HTR-8/SVneo (cell line): ENCODE data around the gene PCCA.
"Not testable (repeated sequence)": the region's sequence is repeated elsewhere in the genome, so short reads cannot be mapped to it uniquely, and the experiment has no call there.

Source experiments
- DNase-seq: peaks from one replicate; pipeline ENCODE4 v3.0.0; 2011; ENCODE audit warnings: low spot score, mixed read lengths; ENCODE audit not compliant: insufficient read length
- FAIRE-seq: peaks from 2 replicates; lab custom pipeline; 2011; peaks lifted over from hg19 to GRCh38; lab: Jason Lieb, UNC

The PCCA gene

GRCh38 chr13:100515410-100515800 lies 426.5 kb downstream of the PCCA start:
- no peak for FAIRE-seq
- no peak for DNase-seq

- no peak for DNase-seq
- FAIRE-seq = no peak
These were observed 428.2 kb downstream of the PCCA start for GRCh38 chr13:100517135-100517534.

- no peak for DNase-seq
- FAIRE-seq = no peak
These were observed 428.8 kb downstream of the PCCA start for GRCh38 chr13:100517728-100518127.

GRCh38 chr13:100518394-100519062 lies 429.6 kb downstream of the PCCA start:
- FAIRE-seq (no peak), DNase-seq (no peak)

GRCh38 chr13:100519626-100520025 lies 430.7 kb downstream of the PCCA start:
- no peak for FAIRE-seq
- no peak for DNase-seq

- no peak for DNase-seq
- no peak for FAIRE-seq
These were observed 432.3 kb downstream of the PCCA start for GRCh38 chr13:100520936-100521850.

- no peak for DNase-seq
These were observed 433.1 kb downstream of the PCCA start for GRCh38 chr13:100521851-100522617.

GRCh38 chr13:100522618-100523309 lies 433.9 kb downstream of the PCCA start:
- no peak for FAIRE-seq
- DNase-seq = no peak

More at GRCh38 chr13:100521851-100522617, 433.1 kb downstream of the PCCA start:
- FAIRE-seq = no peak

- FAIRE-seq (no peak), DNase-seq (no peak)
These were observed 434.5 kb downstream of the PCCA start for GRCh38 chr13:100523411-100523810.

- FAIRE-seq (no peak), DNase-seq (no peak)
These were observed 435.1 kb downstream of the PCCA start for GRCh38 chr13:100523981-100524386.

- FAIRE-seq, DNase-seq: not testable (repeated sequence)
These were observed 435.8 kb downstream of the PCCA start for GRCh38 chr13:100524688-100525087.

- no peak for DNase-seq
These were observed 436.8 kb downstream of the PCCA start for GRCh38 chr13:100525453-100526317.

GRCh38 chr13:100526318-100527000 lies 437.6 kb downstream of the PCCA start:
- DNase-seq (no peak), FAIRE-seq (no peak)

More at GRCh38 chr13:100525453-100526317, 436.8 kb downstream of the PCCA start:
- no peak for FAIRE-seq

- DNase-seq (no peak), FAIRE-seq (no peak)
These were observed 438.8 kb downstream of the PCCA start for GRCh38 chr13:100527644-100528043.

GRCh38 chr13:100528353-100528752 lies 439.5 kb downstream of the PCCA start:
- FAIRE-seq (no peak), DNase-seq (no peak)

- FAIRE-seq (no peak), DNase-seq (no peak)
These were observed 439.9 kb downstream of the PCCA start for GRCh38 chr13:100528820-100529219.

GRCh38 chr13:100529666-100530377 lies 440.9 kb downstream of the PCCA start:
- no peak for FAIRE-seq
- no peak for DNase-seq

- no peak for FAIRE-seq
- DNase-seq = no peak
These were observed 441.8 kb downstream of the PCCA start for GRCh38 chr13:100530671-100531213.
